Common myeloid progenitor, CD34-positive (primary cell): Measurements from ENCODE around the gene CEP164.

ENCODE experiments used
- CTCF ChIA-PET: fragments of 350-600 bp; sonication (Branson Sonifier 250); formaldehyde crosslinking; loops from one replicate; lab custom pipeline; 2021; ENCODE audit warnings: antibody characterized with exemption; lab: Charles Lee
- POLR2A ChIA-PET: fragments of 350-600 bp; sonication (Branson Sonifier 250); formaldehyde crosslinking; loops from one replicate; lab custom pipeline; 2021; ENCODE audit warnings: antibody characterized with exemption; lab: Charles Lee
- DNase-seq, 3 donors: peaks; one replicate each; pipeline versions ENCODE4 v3.0.0 to v3.0.0-alpha.2; 2013
- H3K27ac ChIP-seq, 2 experiments: 1 replicate in 1 of 2; 2 replicates in 1 of 2; pipeline ENCODE4 v1.7.0; 2013; ENCODE audit warnings: inconsistent platforms in 2 of 2, low read length in 2 of 2, mild to moderate bottlenecking in 2 of 2, low read depth in 1 of 2, moderate library complexity in 1 of 2; ENCODE audit not compliant: severe bottlenecking in 2 of 2, insufficient read depth in 1 of 2, poor library complexity in 1 of 2
- H3K27me3 ChIP-seq, 5 experiments: replicated peaks in 2 of 5; 1 replicate in 3 of 5; 2 replicates in 2 of 5; pipeline versions ENCODE4 v1.6.1 to v1.7.0; 2013; ENCODE audit warnings: low read length in 4 of 5, mild to moderate bottlenecking in 2 of 5, moderate library complexity in 2 of 5, inconsistent platforms in 1 of 5; ENCODE audit not compliant: insufficient read depth in 5 of 5, control insufficient read depth in 4 of 5
- H3K36me3 ChIP-seq, 4 experiments: 1 replicate in 2 of 4; 2 replicates in 2 of 4; pipeline versions ENCODE4 v1.6.1 to v1.7.0; 2013; ENCODE audit warnings: low read length in 3 of 4, control low read depth in 1 of 4, mild to moderate bottlenecking in 1 of 4; ENCODE audit not compliant: control insufficient read depth in 4 of 4, insufficient read depth in 4 of 4
- H3K4me1 ChIP-seq, 4 experiments: 1 replicate in 3 of 4; 2 replicates in 1 of 4; pipeline versions ENCODE4 v1.6.1 to v1.7.1; 2013; ENCODE audit warnings: low read length in 3 of 4, mild to moderate bottlenecking in 3 of 4, control low read depth in 1 of 4, inconsistent platforms in 1 of 4, moderate library complexity in 1 of 4; ENCODE audit not compliant: control insufficient read depth in 4 of 4, insufficient read depth in 4 of 4; ENCODE audit errors: control extremely low read depth in 1 of 4
- H3K4me3 ChIP-seq, 7 experiments: 1 replicate in 4 of 7; 2 replicates in 3 of 7; pipeline versions ENCODE4 v1.5.1 to v1.7.0; 2013; ENCODE audit warnings: mild to moderate bottlenecking in 7 of 7, low read length in 6 of 7, moderate library complexity in 6 of 7, inconsistent platforms in 2 of 7, low read depth in 2 of 7, control low read depth in 1 of 7; ENCODE audit not compliant: insufficient read depth in 4 of 7, control insufficient read depth in 1 of 7; ENCODE audit errors: extremely low read depth in 1 of 7
- H3K9me3 ChIP-seq, 5 experiments: 1 replicate in 4 of 5; 2 replicates in 1 of 5; pipeline versions ENCODE4 v1.6.1 to v1.7.1; 2013; ENCODE audit warnings: low read length in 4 of 5, mild to moderate bottlenecking in 2 of 5, inconsistent platforms in 1 of 5, low read depth in 1 of 5, moderate library complexity in 1 of 5; ENCODE audit not compliant: control insufficient read depth in 4 of 5, insufficient read depth in 2 of 5; ENCODE audit errors: control extremely low read depth in 1 of 5
- WGBS: methylation state at CpG from one replicate; pipeline ENCODE4 v1.1.5; 2013; ENCODE audit not compliant: insufficient coverage; 5-methylcytosine and 5-hydroxymethylcytosine counted together

CEP164 gene

GRCh38 chr11:117428186-117428855 is 100.7 kb downstream of the CEP164 start:
- no peaks in the 10 kb centered on the region for H3K36me3 ChIP-seq
- no peak overlapping the region for H3K27ac ChIP-seq
- peaks cover 0 to 7% (median 0%) of the 10 kb centered on the region in 5 experiments for H3K27me3 ChIP-seq
- POLR2A ChIA-PET, result no interaction called here
- H3K4me1 ChIP-seq, result no peaks in the 10 kb centered on the region
- no peak for DNase-seq
- no peak overlapping the region for H3K4me3 ChIP-seq
- no peaks in the 10 kb centered on the region for H3K9me3 ChIP-seq
- CTCF ChIA-PET, result interaction anchor here (0.7 to 4.4 kb wide), 6 partner anchors 9 to 625 kb away, joined by 3 to 31 read pairs (median 4); no protein-coding TSS in a partner anchor
- WGBS, result 96% methylated on average over 12 of the region's 32 CpGs

GRCh38 chr11:117428856-117429229 is 101.2 kb downstream of the CEP164 start:
- Histone ChIP-seq H3K9me3 (no peaks in the 10 kb centered on the region), H3K4me1 (no peaks in the 10 kb centered on the region), H3K27ac (no peak overlapping the region), H3K36me3 (no peaks in the 10 kb centered on the region), H3K4me3 (no peak overlapping the region), H3K27me3 (peaks cover 0 to 7% (median 0%) of the 10 kb centered on the region in 5 experiments)
- no peak for DNase-seq
- POLR2A ChIA-PET, result no interaction called here
- CTCF ChIA-PET, result interaction anchor here (0.6 to 1.6 kb wide), 6 partner anchors 10 to 934 kb away, joined by 3 to 4 read pairs (median 4); no protein-coding TSS in a partner anchor
- 100% methylated on average over 5 of the region's 7 CpGs for WGBS

- ChIA-PET POLR2A (no interaction called here), CTCF (interaction anchor here (0.8 to 1.3 kb wide), 4 partner anchors 11 to 474 kb away, joined by 3 to 5 read pairs (median 4); no protein-coding TSS in a partner anchor)
- peaks cover 0 to 5% (median 2%) of the 10 kb centered on the region in 4 experiments for H3K4me1 ChIP-seq
- H3K4me3 ChIP-seq, result no peak overlapping the region
- H3K27ac ChIP-seq, result no peak overlapping the region
- H3K27me3 ChIP-seq, result peaks cover 0 to 7% (median 0%) of the 10 kb centered on the region in 5 experiments
- no peaks in the 10 kb centered on the region for H3K36me3 ChIP-seq
- no peak for DNase-seq
- no peaks in the 10 kb centered on the region for H3K9me3 ChIP-seq
- WGBS, result 97% methylated on average over 15 of the region's 15 CpGs
Measured at GRCh38 chr11:117430293-117430955, 102.8 kb downstream of the CEP164 start.

- Histone ChIP-seq H3K4me3 (no peak overlapping the region), H3K27me3 (peaks cover 0 to 4% (median 0%) of the 10 kb centered on the region in 5 experiments), H3K9me3 (no peaks in the 10 kb centered on the region), H3K4me1 (peaks cover 0 to 9% (median 3%) of the 10 kb centered on the region in 4 experiments), H3K27ac (no peak overlapping the region), H3K36me3 (no peaks in the 10 kb centered on the region)
- ChIA-PET POLR2A (no interaction called here), CTCF (interaction anchor here (0.9 to 1.1 kb wide), 2 partner anchors 12 to 388 kb away, joined by 3 read pairs; no protein-coding TSS in a partner anchor)
- no peak for DNase-seq
- WGBS, result 100% methylated on average over 7 of the region's 7 CpGs
Measured at GRCh38 chr11:117431436-117431835, 103.8 kb downstream of the CEP164 start.

- Histone ChIP-seq H3K4me1 (peaks cover 0 to 9% (median 3%) of the 10 kb centered on the region in 4 experiments), H3K27ac (no peak overlapping the region), H3K4me3 (no peak overlapping the region), H3K36me3 (no peaks in the 10 kb centered on the region), H3K27me3 (peaks cover 0 to 2% (median 0%) of the 10 kb centered on the region in 5 experiments), H3K9me3 (no peaks in the 10 kb centered on the region)
- no peak for DNase-seq
- ChIA-PET POLR2A (no interaction called here), CTCF (interaction anchor here (1.3 kb wide), 1 partner anchor 10 kb away, joined by 3 read pairs; no protein-coding TSS in a partner anchor)
Measured at GRCh38 chr11:117433717-117434116, 106.1 kb downstream of the CEP164 start.

GRCh38 chr11:117434481-117434880 is 106.8 kb downstream of the CEP164 start:
- CTCF ChIA-PET, result no interaction called here
- peaks cover 0 to 9% (median 3%) of the 10 kb centered on the region in 4 experiments for H3K4me1 ChIP-seq
- DNase-seq, result no peak
- POLR2A ChIA-PET, result no interaction called here
- 100% methylated on average over 1 of the region's 1 CpG for WGBS
- H3K9me3 ChIP-seq, result no peaks in the 10 kb centered on the region
- no peak overlapping the region for H3K4me3 ChIP-seq
- H3K36me3 ChIP-seq, result no peaks in the 10 kb centered on the region
- H3K27me3 ChIP-seq, result peaks cover 0 to 2% (median 0%) of the 10 kb centered on the region in 5 experiments
- H3K27ac ChIP-seq, result no peak overlapping the region

GRCh38 chr11:117435326-117435725 is 107.7 kb downstream of the CEP164 start:
- DNase-seq, result peak; percentile 9 to 63 (median 60)
- Histone ChIP-seq H3K27ac (no peak overlapping the region), H3K4me3 (no peak overlapping the region), H3K9me3 (no peaks in the 10 kb centered on the region), H3K36me3 (no peaks in the 10 kb centered on the region), H3K4me1 (peaks cover 0 to 9% (median 3%) of the 10 kb centered on the region in 4 experiments), H3K27me3 (peaks cover 0 to 2% (median 0%) of the 10 kb centered on the region in 5 experiments)
- 0% methylated on average over 1 of the region's 6 CpGs for WGBS
- ChIA-PET POLR2A (no interaction called here), CTCF (interaction anchor here (1.1 kb wide), 1 partner anchor 512 kb away, joined by 3 read pairs; no protein-coding TSS in a partner anchor)
